SJSA1 (cell line): ENCODE results near the gene AGBL4. TPM values are rescaled to one million over a fixed set of nuclear protein-coding genes. Genes with fewer than 3 reads are reported as not detected.

Experiments
- DNase-seq, 2 experiments: peaks; one replicate each; pipeline ENCODE4 v3.0.0-alpha.2; 2015 to 2020; ENCODE audit warnings: low spot score in 2 of 2, low read depth in 1 of 2
- H3K27ac ChIP-seq: fragments of 250-450 bp; sonication (Bioruptor Pico); 2 replicates; pipeline ENCODE4 v1.5.1; 2020; ENCODE audit warnings: mild to moderate bottlenecking, moderate library complexity
- H3K27me3 ChIP-seq: fragments of 250-450 bp; sonication (Bioruptor Pico); replicated peaks from 2 replicates; pipeline ENCODE4 v1.5.1; 2020; ENCODE audit warnings: mild to moderate bottlenecking, moderate library complexity
- H3K36me3 ChIP-seq: fragments of 250-450 bp; sonication (Bioruptor Pico); 2 replicates; pipeline ENCODE4 v1.5.1; 2020; ENCODE audit warnings: mild to moderate bottlenecking
- H3K4me1 ChIP-seq: fragments of 250-450 bp; sonication (Bioruptor Pico); replicated peaks from 2 replicates; pipeline ENCODE4 v1.6.1; 2021; ENCODE audit warnings: mild to moderate bottlenecking
- H3K4me3 ChIP-seq: fragments of 250-450 bp; sonication (Bioruptor Pico); 2 replicates; pipeline ENCODE4 v1.5.1; 2020; ENCODE audit warnings: mild to moderate bottlenecking
- H3K9me3 ChIP-seq: fragments of 250-450 bp; sonication (Bioruptor Pico); replicated peaks from 2 replicates; pipeline ENCODE4 v1.5.1; 2020; ENCODE audit warnings: mild to moderate bottlenecking
- total RNA-seq: library from RNA; depleted of rRNA; stranded (reverse); fragments of >200 nt; shearing (Covaris generic); gene quantifications from 2 replicates; pipeline ENCODE4 v1.2.3, GENCODE V29; 2014

Gene AGBL4
- total RNA-seq, 1 experiment from 2014 or later, result not detected

- H3K4me3 ChIP-seq, result no peak overlapping the region
- H3K27me3 ChIP-seq, result no peaks in the 10 kb centered on the region
- no peak overlapping the region for H3K27ac ChIP-seq
- H3K9me3 ChIP-seq, result peaks cover 7% of the 10 kb centered on the region; the same call in 1 of the 2 replicates
- no peaks in the 10 kb centered on the region for H3K4me1 ChIP-seq
- no peak for DNase-seq
- no peaks in the 10 kb centered on the region for H3K36me3 ChIP-seq
These were observed 911.8 kb downstream of the AGBL4 start for GRCh38 chr1:49111931-49112330.

GRCh38 chr1:49106445-49106844, 917.3 kb downstream of the AGBL4 start:
- Histone ChIP-seq H3K27ac (no peak overlapping the region), H3K9me3 (0 out of 2 replicates have a peak, but pooled peaks cover 9% of the 10 kb centered on the region), H3K4me1 (no peaks in the 10 kb centered on the region), H3K27me3 (no peaks in the 10 kb centered on the region), H3K36me3 (no peaks in the 10 kb centered on the region), H3K4me3 (no peak overlapping the region)
- DNase-seq, result no peak

GRCh38 chr1:49104575-49104974, 919.2 kb downstream of the AGBL4 start:
- Histone ChIP-seq H3K4me1 (no peaks in the 10 kb centered on the region), H3K4me3 (no peak overlapping the region), H3K27ac (no peak overlapping the region), H3K9me3 (0 out of 2 replicates have a peak, but pooled peaks cover 9% of the 10 kb centered on the region), H3K36me3 (no peaks in the 10 kb centered on the region), H3K27me3 (no peaks in the 10 kb centered on the region)
- DNase-seq, result no peak

- DNase-seq, result no peak
- H3K27me3 ChIP-seq, result no peaks in the 10 kb centered on the region
- 0 out of 2 replicates have a peak, but pooled peaks cover 9% of the 10 kb centered on the region for H3K9me3 ChIP-seq
- H3K27ac ChIP-seq, result no peak overlapping the region
- H3K4me1 ChIP-seq, result no peaks in the 10 kb centered on the region
- no peaks in the 10 kb centered on the region for H3K36me3 ChIP-seq
- no peak overlapping the region for H3K4me3 ChIP-seq
These were observed 921.0 kb downstream of the AGBL4 start for GRCh38 chr1:49102752-49103151.

GRCh38 chr1:49098866-49099265, 924.9 kb downstream of the AGBL4 start:
- Histone ChIP-seq H3K4me3 (no peak overlapping the region), H3K9me3 (no peaks in the 10 kb centered on the region), H3K36me3 (no peaks in the 10 kb centered on the region), H3K27me3 (no peaks in the 10 kb centered on the region), H3K4me1 (no peaks in the 10 kb centered on the region), H3K27ac (no peak overlapping the region)
- DNase-seq, result no peak

GRCh38 chr1:49086327-49086726, 937.4 kb downstream of the AGBL4 start:
- Histone ChIP-seq H3K9me3 (no peaks in the 10 kb centered on the region), H3K27ac (no peak overlapping the region), H3K4me3 (no peak overlapping the region), H3K27me3 (no peaks in the 10 kb centered on the region), H3K4me1 (no peaks in the 10 kb centered on the region), H3K36me3 (no peaks in the 10 kb centered on the region)
- no peak for DNase-seq

GRCh38 chr1:49085079-49085478, 938.7 kb downstream of the AGBL4 start:
- Histone ChIP-seq H3K27me3 (no peaks in the 10 kb centered on the region), H3K9me3 (no peaks in the 10 kb centered on the region), H3K27ac (no peak overlapping the region), H3K4me3 (no peak overlapping the region), H3K4me1 (no peaks in the 10 kb centered on the region), H3K36me3 (no peaks in the 10 kb centered on the region)
- DNase-seq, result no peak

- H3K36me3 ChIP-seq, result no peaks in the 10 kb centered on the region
- no peak for DNase-seq
- H3K4me1 ChIP-seq, result no peaks in the 10 kb centered on the region
- H3K4me3 ChIP-seq, result no peak overlapping the region
- no peaks in the 10 kb centered on the region for H3K27me3 ChIP-seq
- H3K9me3 ChIP-seq, result 0 out of 2 replicates have a peak, but pooled peaks cover 5% of the 10 kb centered on the region
- H3K27ac ChIP-seq, result no peak overlapping the region
These were observed 963.0 kb downstream of the AGBL4 start for GRCh38 chr1:49060766-49061165.

GRCh38 chr1:49059087-49059486, 964.7 kb downstream of the AGBL4 start:
- H3K9me3 ChIP-seq, result 0 out of 2 replicates have a peak, but pooled peaks cover 5% of the 10 kb centered on the region
- DNase-seq, result no peak
- no peak overlapping the region for H3K4me3 ChIP-seq
- no peak overlapping the region for H3K27ac ChIP-seq
- no peaks in the 10 kb centered on the region for H3K27me3 ChIP-seq
- H3K4me1 ChIP-seq, result no peaks in the 10 kb centered on the region
- no peaks in the 10 kb centered on the region for H3K36me3 ChIP-seq

- H3K27me3 ChIP-seq, result no peaks in the 10 kb centered on the region
- H3K4me1 ChIP-seq, result no peaks in the 10 kb centered on the region
- H3K4me3 ChIP-seq, result no peak overlapping the region
- no peak overlapping the region for H3K27ac ChIP-seq
- DNase-seq, result no peak
- no peaks in the 10 kb centered on the region for H3K36me3 ChIP-seq
- H3K9me3 ChIP-seq, result no peaks in the 10 kb centered on the region
These were observed 971.7 kb downstream of the AGBL4 start for GRCh38 chr1:49052102-49052501.

GRCh38 chr1:49051647-49052046, 972.1 kb downstream of the AGBL4 start:
- no peaks in the 10 kb centered on the region for H3K36me3 ChIP-seq
- no peak overlapping the region for H3K27ac ChIP-seq
- H3K4me3 ChIP-seq, result no peak overlapping the region
- H3K27me3 ChIP-seq, result no peaks in the 10 kb centered on the region
- no peaks in the 10 kb centered on the region for H3K4me1 ChIP-seq
- no peak for DNase-seq
- no peaks in the 10 kb centered on the region; the same call in 1 of the 2 replicates for H3K9me3 ChIP-seq

GRCh38 chr1:49050041-49050440, 973.7 kb downstream of the AGBL4 start:
- no peaks in the 10 kb centered on the region; the same call in 1 of the 2 replicates for H3K9me3 ChIP-seq
- no peak for DNase-seq
- no peak overlapping the region for H3K27ac ChIP-seq
- no peaks in the 10 kb centered on the region for H3K4me1 ChIP-seq
- no peak overlapping the region for H3K4me3 ChIP-seq
- no peaks in the 10 kb centered on the region for H3K36me3 ChIP-seq
- H3K27me3 ChIP-seq, result no peaks in the 10 kb centered on the region

GRCh38 chr1:49048188-49048587, 975.6 kb downstream of the AGBL4 start:
- Histone ChIP-seq H3K27ac (no peak overlapping the region), H3K27me3 (no peaks in the 10 kb centered on the region), H3K9me3 (no peaks in the 10 kb centered on the region; the same call in 1 of the 2 replicates), H3K4me3 (no peak overlapping the region), H3K4me1 (no peaks in the 10 kb centered on the region), H3K36me3 (no peaks in the 10 kb centered on the region)
- no peak for DNase-seq

GRCh38 chr1:49046305-49046704, 977.4 kb downstream of the AGBL4 start:
- no peaks in the 10 kb centered on the region for H3K27me3 ChIP-seq
- H3K36me3 ChIP-seq, result no peaks in the 10 kb centered on the region
- H3K4me3 ChIP-seq, result no peak overlapping the region
- no peaks in the 10 kb centered on the region; the same call in 1 of the 2 replicates for H3K9me3 ChIP-seq
- DNase-seq, result no peak
- no peak overlapping the region for H3K27ac ChIP-seq
- no peaks in the 10 kb centered on the region for H3K4me1 ChIP-seq

- DNase-seq, result no peak
- Histone ChIP-seq H3K9me3 (no peaks in the 10 kb centered on the region; the same call in 1 of the 2 replicates), H3K4me1 (no peaks in the 10 kb centered on the region), H3K27me3 (no peaks in the 10 kb centered on the region), H3K27ac (no peak overlapping the region), H3K36me3 (no peaks in the 10 kb centered on the region), H3K4me3 (no peak overlapping the region)
These were observed 978.4 kb downstream of the AGBL4 start for GRCh38 chr1:49045371-49045770.
